ENCODE results near the gene OXSM.

GRCh38 chr3:25789596-25790556 lies at the start of gene OXSM:
- TF ChIP-seq CTCF (conservative IDR thresholded peaks at IDR 0.05; ENCODE audit: low read depth in 2 of 2) (no peak), EZH2phosphoT487 (IDR thresholded peaks at IDR 0.05; ENCODE audit: unreplicated experiment) (no peak), POLR2AphosphoS5 (IDR thresholded peaks at IDR 0.05; ENCODE audit: low read depth) (peak; percentile 25; the same call in 1 of the 2 replicates), REST (IDR thresholded peaks at IDR 0.05; ENCODE audit: unreplicated experiment) (no peak)
